A673 (cell line): ENCODE results near the gene MRPS22.

Experiments
- EZH2 ChIP-seq: fragments of 200-600 bp; sonication (generic); IDR thresholded peaks from 2 replicates; pipeline ENCODE4 v1.6.1; 2017; ENCODE audit warnings: borderline replicate concordance, low read depth, mild to moderate bottlenecking, mixed read lengths, antibody characterized with exemption, low read length; ENCODE audit not compliant: poor library complexity, severe bottlenecking
- TF ChIP-seq, protein P1 (sequence below): fragments of 300-800, 200-600 bp; sonication (generic); conservative IDR thresholded peaks from 2 replicates; pipeline ENCODE4 v1.5.1; 2017; ENCODE audit warnings: low read depth, mild to moderate bottlenecking, antibody characterized with exemption, low read length, moderate library complexity, mixed read lengths

DNA sequence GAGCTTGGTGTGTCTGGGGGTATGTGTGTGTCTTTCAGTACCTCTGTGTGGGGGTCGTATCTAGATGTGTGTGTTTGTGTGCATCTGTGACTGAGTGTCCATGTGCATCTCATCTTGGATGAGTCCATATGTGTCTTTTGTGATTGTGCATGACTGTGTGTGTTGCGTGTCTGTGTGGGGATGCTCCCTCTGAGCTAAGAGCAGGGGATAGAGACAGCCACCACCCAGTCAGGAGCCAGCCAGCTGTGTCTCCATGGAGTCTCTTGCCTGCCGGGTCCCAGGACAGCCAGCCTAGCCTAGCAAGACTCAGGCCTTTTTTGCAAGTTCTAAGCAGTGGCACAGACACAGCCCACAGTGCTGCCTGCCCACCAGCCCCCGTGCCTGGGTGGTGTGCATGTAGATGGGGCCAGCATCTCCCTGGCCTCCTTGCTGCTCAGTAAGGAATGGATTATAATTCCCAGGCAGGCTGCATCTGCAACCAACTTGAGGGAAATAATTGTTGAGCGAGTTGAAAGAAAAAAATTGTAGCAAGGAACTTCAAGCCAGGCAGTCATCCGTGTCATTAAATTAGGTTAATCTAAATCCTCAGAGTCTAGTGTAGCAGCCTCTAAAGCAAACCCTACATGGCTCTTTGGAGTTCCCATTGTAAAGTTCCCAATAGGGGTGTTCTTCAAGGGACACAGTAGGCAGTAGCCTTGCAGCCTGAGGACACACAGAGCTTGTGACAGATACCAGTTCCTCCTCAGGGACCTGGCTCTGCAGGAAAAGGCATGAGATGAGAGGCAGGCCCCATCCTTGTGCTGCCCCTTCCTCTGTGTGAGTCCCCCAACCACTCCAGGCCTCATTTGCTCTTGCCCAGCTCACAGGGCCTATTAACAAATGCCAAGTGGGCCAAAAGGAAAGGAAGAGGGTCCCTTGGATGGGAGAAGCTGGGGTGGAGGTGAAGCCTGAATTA, 35.9 kb upstream of the MRPS22 start:
- TF ChIP-seq, protein P1, sequence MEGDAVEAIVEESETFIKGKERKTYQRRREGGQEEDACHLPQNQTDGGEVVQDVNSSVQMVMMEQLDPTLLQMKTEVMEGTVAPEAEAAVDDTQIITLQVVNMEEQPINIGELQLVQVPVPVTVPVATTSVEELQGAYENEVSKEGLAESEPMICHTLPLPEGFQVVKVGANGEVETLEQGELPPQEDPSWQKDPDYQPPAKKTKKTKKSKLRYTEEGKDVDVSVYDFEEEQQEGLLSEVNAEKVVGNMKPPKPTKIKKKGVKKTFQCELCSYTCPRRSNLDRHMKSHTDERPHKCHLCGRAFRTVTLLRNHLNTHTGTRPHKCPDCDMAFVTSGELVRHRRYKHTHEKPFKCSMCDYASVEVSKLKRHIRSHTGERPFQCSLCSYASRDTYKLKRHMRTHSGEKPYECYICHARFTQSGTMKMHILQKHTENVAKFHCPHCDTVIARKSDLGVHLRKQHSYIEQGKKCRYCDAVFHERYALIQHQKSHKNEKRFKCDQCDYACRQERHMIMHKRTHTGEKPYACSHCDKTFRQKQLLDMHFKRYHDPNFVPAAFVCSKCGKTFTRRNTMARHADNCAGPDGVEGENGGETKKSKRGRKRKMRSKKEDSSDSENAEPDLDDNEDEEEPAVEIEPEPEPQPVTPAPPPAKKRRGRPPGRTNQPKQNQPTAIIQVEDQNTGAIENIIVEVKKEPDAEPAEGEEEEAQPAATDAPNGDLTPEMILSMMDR, result no peak
- no peak for TF ChIP-seq EZH2
